Endothelial cell of hepatic sinusoid (primary cell): Measurements from ENCODE around the gene CFAP43.

Experiments used
- in situ Hi-C: cut with HindIII; loops from 2 replicates; pipeline ENCODE4 v1.10.0; 2017; ENCODE audit warnings: low sequenced_read_pairs

Gene CFAP43

DNA sequence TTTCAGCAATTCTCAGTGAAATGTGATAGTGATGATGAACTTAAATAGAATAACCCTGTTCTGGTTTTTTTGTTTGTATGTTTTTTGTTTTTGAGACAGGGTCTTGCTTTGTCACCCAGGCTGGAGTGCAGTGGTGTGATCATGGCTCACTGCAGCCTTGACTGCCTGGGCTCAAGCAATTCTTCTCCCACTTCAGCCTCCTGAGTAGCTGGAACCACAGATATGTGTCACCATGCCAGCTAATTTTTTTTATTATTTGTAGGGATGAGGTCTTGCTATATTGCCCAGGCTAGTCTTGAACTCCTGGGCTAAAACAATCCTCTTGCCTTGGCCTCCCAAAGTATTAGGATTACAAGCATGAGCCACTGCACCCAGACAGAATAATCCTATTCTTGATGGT is 132.2 kb downstream of the CFAP43 start:
- in situ Hi-C loops, result no loop called here

DNA sequence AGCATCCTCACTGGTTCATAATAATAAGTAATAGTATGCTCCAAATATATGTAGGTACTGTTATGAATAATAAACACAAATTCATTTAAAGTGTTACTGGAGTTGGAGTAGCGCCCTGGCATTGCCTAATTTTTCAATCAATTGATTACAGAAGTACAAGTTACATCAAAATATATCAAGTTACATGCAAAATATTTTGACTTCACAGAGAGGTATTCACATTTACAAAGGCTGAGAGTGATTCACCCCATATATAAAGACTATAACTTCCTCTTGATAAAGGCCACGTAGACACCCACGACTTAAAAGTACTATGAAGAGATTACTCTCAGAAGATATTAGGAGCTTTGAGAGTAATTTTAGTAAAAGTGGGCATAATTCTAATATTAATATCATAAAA is 132.9 kb downstream of the CFAP43 start:
- in situ Hi-C loops, result no loop called here

DNA sequence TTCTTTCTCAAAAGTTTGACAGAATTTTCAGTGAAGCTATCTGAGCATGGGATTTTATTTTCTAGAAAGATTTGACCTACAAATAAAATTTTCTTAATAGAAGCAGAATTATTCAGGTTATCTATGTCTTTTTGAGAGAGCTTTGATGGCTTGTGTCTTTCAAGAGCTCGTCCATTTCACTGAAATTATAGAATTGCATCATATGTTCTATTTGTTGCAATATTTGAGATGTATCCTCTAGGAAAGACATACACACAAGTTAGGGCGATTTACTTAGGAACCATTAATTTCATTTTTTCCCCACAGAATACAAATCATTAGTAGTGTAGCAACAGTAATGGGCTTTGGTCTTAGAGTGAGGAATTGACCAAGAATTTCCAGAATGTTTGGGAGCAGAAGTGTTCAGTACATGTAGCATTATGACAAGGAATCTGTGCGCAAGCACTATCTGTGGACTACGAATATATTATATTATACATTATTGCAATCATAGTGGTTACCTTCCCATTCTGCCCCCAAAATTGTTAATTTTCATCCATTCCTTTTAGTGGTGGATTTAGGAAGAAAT is 133.7 kb downstream of the CFAP43 start:
- in situ Hi-C loops, result no loop called here

DNA sequence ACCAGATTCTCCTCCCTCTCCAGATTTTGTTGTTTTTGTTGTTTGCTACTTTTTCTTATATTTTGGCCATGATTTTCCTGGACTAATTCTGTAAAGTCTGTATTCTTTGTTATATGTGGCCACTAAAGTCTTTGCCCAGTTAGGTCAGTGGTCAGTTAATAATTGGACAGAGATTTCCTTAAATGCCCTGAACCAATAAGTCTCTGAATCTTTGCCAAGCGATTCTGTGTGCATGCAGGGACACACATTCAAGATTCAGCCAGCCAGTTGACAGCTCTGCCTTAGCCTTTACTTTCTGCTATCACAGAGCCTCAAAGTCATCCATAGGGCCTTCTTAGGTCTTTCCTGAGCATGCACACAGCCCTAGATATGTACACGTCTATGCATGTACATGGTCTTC is 135.5 kb downstream of the CFAP43 start:
- in situ Hi-C loops, result no loop called here

DNA sequence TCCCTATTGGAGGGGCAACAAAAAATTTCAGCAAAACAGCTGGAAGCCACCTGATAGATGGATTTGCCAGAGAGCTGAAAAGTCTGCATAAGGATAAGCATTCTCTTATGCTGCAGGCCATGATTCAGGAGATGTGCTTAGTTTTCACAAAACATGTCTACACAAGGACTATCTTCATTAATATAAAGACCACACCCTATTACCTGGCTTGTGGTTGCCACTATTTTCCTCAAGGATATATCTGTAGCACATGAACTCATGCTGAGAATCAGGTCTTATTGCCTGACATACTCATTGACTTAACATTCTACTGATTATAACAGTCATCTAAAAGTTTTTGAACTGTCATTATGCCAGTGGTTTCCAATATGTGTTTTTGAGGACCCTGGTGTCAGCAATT is 139.4 kb downstream of the CFAP43 start:
- in situ Hi-C loops, result no loop called here

DNA sequence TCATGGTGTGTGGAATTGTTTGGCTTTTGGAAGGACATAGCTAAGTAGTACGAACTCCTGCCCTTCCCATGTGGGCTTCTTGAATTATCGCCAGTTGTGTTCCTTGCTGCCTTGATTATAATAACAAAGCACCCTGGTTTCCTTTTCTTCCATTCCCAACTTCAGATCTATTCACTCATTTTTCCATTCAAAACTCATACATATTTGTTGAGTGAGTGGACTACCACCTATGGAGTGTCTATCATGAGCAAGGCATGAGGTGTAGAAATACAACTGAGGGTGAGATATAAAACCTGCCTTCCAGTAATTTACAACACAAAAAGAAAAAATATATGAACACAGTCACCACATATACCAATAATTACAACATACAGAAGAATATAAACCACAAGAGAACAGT is 141.6 kb downstream of the CFAP43 start:
- in situ Hi-C loops, result no loop called here

DNA sequence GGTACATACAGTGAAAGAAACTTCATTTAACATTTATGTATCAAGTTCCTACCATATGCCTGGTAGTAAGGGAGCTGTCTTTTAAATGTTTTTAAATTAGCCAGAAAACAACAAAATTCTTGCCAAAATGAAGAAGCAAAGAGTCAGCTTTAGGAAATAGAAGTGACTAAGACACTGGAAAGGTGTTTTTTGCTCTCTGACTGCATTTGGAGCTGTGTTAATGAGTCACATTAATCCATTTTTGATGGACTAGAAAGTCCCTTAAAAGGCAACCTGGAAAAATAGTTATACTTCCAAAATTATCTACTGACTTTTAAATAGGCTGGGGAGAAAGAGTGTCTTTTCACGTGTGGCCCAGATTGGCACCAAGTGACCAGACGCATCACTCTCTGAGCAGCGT is 142.5 kb downstream of the CFAP43 start:
- in situ Hi-C loops, result no loop called here

DNA sequence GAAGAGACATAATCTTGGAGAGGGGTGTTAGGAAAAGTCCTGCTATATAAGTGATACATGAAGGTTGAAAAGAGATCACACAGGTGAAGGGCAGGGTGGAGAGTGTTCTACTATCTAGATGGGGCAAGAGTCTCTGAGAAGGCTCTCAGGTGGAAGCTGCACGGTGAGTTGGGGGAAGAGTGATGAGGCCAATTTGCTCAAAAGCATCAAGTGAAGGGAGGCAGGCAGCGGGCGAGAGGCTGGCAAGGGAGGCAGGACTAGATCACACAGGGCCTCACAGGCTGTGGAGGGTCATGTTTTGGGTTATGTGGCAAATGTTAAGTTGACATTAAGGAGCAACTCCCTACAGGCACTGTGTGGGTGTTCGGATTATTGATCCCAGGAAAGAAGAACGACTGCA is 143.9 kb downstream of the CFAP43 start:
- in situ Hi-C loops, result no loop called here

DNA sequence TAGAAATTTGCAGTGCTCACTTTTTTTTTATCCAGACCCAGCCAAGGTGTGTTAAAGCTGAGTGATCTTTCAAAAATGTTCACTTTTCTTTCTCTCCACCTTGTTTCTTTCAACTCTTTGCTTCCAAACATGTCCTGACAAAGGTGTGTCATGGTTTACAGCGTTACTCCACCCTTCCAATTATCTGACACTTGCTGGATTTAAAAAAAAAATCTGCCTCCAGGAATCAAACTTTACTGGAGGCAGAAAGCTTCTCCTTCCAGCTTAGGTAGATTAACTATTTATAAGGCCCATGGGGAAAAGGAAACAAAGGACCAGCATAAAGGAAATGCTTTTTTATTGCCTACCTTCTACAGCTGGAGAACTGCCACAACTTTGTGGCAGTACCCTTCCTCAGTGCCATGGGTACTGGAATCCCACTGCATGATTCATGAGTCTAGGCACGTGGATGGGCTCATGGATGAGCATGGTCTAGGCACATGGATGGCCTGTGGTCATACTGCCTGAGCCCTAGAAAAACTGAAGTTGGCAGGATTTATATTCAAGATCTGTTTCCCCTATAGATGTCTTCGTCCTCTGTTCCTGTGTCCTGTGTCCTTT is 146.3 kb downstream of the CFAP43 start, which contains the start of gene COL17A1:
TSS of gene COL17A1 (minus strand) at position 80 of the 600 bp plus-strand sequence. CDS start 5,207 bp downstream, outside the sequence.
- in situ Hi-C loops, result no loop called here

DNA sequence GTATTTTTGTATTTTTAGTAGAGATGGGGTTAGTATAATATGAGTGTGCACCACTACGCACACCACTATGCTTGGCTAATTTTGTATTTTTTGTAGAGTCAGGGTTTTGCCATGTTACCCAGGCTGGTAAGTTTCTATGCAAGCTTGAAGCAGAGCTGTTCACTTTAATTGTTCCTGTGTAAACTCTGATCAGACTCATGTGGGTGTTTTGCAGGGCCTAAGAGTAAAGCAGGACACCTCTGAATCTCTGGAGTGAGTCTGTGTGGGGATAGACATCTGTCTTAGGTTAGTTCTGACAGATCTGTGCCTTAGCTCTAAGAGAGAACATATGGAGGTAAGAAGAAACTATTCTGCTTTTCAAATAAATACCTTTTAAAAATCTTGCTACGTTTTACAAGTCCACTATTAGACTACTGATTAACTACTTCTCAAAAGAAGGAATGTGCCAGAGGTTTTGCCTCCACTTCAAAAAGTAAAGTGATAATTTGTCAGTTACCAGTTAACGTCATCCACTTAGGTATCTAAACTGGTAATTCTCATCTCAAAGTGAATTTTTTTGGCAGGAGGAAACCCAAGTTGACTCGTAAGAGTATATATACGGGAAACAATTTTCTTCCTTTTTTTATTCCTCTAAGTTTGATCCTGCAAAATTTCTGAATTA is 147.6 kb downstream of the CFAP43 start:
- in situ Hi-C loops, result no loop called here

DNA sequence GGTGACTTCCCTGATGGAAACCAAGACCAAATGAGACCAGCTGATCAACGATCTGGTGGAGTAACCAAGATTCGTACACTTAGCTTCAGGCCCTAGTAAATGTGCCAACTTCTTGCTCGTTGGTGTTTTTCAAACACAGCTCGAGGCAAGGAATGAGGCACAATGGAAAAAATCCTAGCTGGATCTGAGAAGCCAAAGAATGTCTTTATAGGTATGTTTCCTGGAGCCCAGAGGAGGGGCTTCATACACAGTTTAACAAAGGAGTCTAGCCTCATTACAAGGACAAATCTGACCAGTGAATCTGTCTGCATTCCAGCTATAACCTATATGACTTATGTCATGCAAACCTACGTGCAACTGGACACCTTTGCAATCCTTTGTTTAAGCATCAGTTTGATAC is 150.2 kb downstream of the CFAP43 start:
- in situ Hi-C loops, result no loop called here

DNA sequence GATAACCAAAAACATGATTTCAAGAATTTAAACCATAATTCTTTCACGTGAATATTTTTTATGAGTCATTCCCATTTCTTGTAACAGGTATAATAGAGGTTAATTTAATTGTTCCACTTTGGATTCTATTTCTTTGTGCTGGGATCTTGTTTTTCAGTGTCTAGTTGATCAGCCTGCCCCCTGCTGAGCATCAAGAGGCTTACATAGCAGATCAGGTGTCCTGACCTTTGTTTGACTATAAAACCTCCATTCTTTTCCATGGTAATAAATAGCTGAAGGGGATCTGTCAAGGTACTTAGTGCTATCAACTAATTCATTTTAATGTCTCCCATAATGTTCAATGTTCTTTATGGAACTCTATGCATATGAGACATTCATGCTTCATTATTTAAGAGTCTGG is 151.4 kb downstream of the CFAP43 start:
- in situ Hi-C loops, result no loop called here
